Activated T-cell treated with anti-CD3 and anti-CD28 coated beads, Interleukin-2, amount 50 U/mL, for 4 hours (primary cell): ENCODE measurements around the gene NPHP3. TPM values are rescaled to one million over a fixed set of nuclear protein-coding genes. Genes with fewer than 3 reads are reported as not detected.

Experiments
- ATAC-seq, 2 donors: fragments of 200-7000 bp; cut with Tn5 transposase; one replicate each; pipeline ENCODE4 v1.10.0; 2021
- DNase-seq: peaks from one replicate; pipeline ENCODE4 v3.0.0-alpha.2; 2020
- H3K27me3 Mint-ChIP-seq: one replicate; pipeline ENCODE4 v1.8.0; 2021; ENCODE audit warnings: low read depth, mixed read lengths
- H3K36me3 Mint-ChIP-seq: one replicate; pipeline ENCODE4 v1.8.0; 2022; ENCODE audit warnings: mixed read lengths; ENCODE audit not compliant: insufficient read depth
- H3K4me1 Mint-ChIP-seq: one replicate; pipeline ENCODE4 v1.8.0; 2021; ENCODE audit warnings: low read depth, mixed read lengths
- H3K4me3 Mint-ChIP-seq: one replicate; pipeline ENCODE4 v1.8.0; 2021; ENCODE audit warnings: mild to moderate bottlenecking, moderate library complexity, mixed read lengths
- H3K9me3 Mint-ChIP-seq: one replicate; pipeline ENCODE4 v1.8.0; 2021; ENCODE audit warnings: mixed read lengths
- total RNA-seq, 3 donors: library from RNA; stranded (reverse); gene quantifications; one replicate each; pipeline ENCODE4 v1.2.1, GENCODE V29; 2021

Gene NPHP3
- total RNA-seq, 3 donors from 2014 or later = 4.2 to 8.2 (median 6.7) TPM

GRCh38 chr3:132716372-132716771 is 5.8 kb downstream of the NPHP3 start:
- no peaks in the 10 kb centered on the region for H3K9me3 Mint-ChIP-seq
- H3K36me3 Mint-ChIP-seq = peaks cover 11% of the 10 kb centered on the region
- no peak overlapping the region for H3K4me3 Mint-ChIP-seq
- DNase-seq (no peak), ATAC-seq (no peak)
- peaks cover 29% of the 10 kb centered on the region for H3K4me1 Mint-ChIP-seq
- H3K27me3 Mint-ChIP-seq = no peaks in the 10 kb centered on the region

DNA sequence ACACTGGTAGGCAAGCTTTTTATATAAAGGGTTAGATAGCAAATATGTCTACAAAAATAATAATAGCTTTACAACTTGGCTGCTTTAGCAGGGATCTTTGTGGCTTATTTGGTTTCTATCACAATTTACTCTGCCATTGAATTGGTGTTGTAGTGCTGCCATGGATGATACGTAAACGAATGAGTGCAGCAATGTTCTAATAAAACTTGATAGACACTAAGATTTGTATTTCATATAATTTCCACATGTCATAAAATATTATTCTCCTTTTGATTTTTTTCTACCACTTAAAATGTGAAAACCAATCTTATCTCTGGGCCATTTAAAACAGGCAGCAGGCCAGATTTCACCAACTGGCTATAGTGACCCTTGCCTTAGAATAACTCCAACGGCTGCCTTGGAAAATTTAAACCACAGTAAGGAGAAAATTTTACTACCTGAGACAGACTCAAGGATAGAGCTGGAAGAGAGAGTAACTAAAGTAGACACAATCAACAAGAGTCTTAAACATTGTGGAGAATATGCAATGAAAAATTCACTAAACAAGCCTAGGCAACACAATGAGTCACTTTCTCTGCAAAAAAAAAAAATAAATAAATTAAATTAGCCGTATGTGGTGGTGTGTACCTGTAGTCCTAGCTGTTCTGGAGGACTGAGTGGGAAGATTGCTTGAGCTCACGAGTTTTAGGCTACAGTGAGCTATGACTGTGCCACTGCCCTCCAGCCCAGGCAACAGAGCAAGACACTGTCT is 8.1 kb downstream of the NPHP3 start:
- Mint-ChIP-seq H3K36me3 (peaks cover 20% of the 10 kb centered on the region), H3K4me1 (peaks cover 14% of the 10 kb centered on the region), H3K4me3 (no peak overlapping the region), H3K27me3 (no peaks in the 10 kb centered on the region), H3K9me3 (no peaks in the 10 kb centered on the region)
- ATAC-seq = no peak
- DNase-seq = no peak

DNA sequence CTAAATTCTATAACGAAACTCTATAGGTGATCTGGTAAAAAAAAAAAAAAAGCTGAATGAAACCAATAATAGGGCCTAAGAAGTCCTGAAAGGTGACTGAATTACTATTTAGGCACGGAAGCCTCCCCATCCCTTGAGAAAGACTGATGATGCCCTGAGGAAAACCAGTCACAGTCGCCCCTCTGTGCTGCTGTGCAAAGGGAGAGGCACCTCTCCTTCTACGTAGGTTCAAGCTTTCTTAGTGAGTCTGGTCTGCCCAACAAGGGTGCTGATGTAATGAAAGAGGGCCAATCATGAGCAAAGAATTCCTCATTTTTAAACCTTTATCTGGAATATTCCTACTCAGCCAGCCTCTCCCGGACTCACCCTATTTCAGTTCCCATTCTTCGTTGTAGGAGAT is 11.9 kb downstream of the NPHP3 start:
- Mint-ChIP-seq H3K4me1 (no peaks in the 10 kb centered on the region), H3K36me3 (peaks cover 34% of the 10 kb centered on the region)
- ATAC-seq = no peak

GRCh38 chr3:132709761-132710160 is 12.4 kb downstream of the NPHP3 start:
- no peak overlapping the region for H3K4me3 Mint-ChIP-seq
- H3K36me3 Mint-ChIP-seq = peaks cover 36% of the 10 kb centered on the region
- no peaks in the 10 kb centered on the region for H3K27me3 Mint-ChIP-seq
- H3K9me3 Mint-ChIP-seq = no peaks in the 10 kb centered on the region
- no peak for ATAC-seq
- DNase-seq = no peak
- H3K4me1 Mint-ChIP-seq = no peaks in the 10 kb centered on the region

More for the DNA sequence above, 11.9 kb downstream of the NPHP3 start:
- H3K4me3 Mint-ChIP-seq = no peak overlapping the region
- H3K27me3 Mint-ChIP-seq = no peaks in the 10 kb centered on the region
- no peak for DNase-seq
- H3K9me3 Mint-ChIP-seq = no peaks in the 10 kb centered on the region

GRCh38 chr3:132703733-132704132 is 18.5 kb downstream of the NPHP3 start:
- ATAC-seq = no peak
- Mint-ChIP-seq H3K9me3 (no peaks in the 10 kb centered on the region), H3K4me1 (no peaks in the 10 kb centered on the region), H3K27me3 (no peaks in the 10 kb centered on the region), H3K4me3 (no peak overlapping the region), H3K36me3 (peaks cover 41% of the 10 kb centered on the region)
- DNase-seq = no peak

- H3K4me3 Mint-ChIP-seq = no peak overlapping the region
- no peak for ATAC-seq
- H3K27me3 Mint-ChIP-seq = no peaks in the 10 kb centered on the region
- H3K4me1 Mint-ChIP-seq = peaks cover 2% of the 10 kb centered on the region
- peaks cover 28% of the 10 kb centered on the region for H3K36me3 Mint-ChIP-seq
- DNase-seq = no peak
- H3K9me3 Mint-ChIP-seq = no peaks in the 10 kb centered on the region
Observed at GRCh38 chr3:132695422-132695821, 26.8 kb downstream of the NPHP3 start.

- H3K4me3 Mint-ChIP-seq = no peak overlapping the region
- peaks cover 2% of the 10 kb centered on the region for H3K4me1 Mint-ChIP-seq
- ATAC-seq = no peak
- peaks cover 30% of the 10 kb centered on the region for H3K36me3 Mint-ChIP-seq
- H3K9me3 Mint-ChIP-seq = no peaks in the 10 kb centered on the region
- H3K27me3 Mint-ChIP-seq = no peaks in the 10 kb centered on the region
- no peak for DNase-seq
Observed at GRCh38 chr3:132694991-132695390, 27.2 kb downstream of the NPHP3 start.

GRCh38 chr3:132690040-132690439 is 32.2 kb downstream of the NPHP3 start:
- H3K4me3 Mint-ChIP-seq = no peak overlapping the region
- H3K4me1 Mint-ChIP-seq = no peaks in the 10 kb centered on the region
- peaks cover 32% of the 10 kb centered on the region for H3K36me3 Mint-ChIP-seq
- no peak for ATAC-seq
- no peaks in the 10 kb centered on the region for H3K9me3 Mint-ChIP-seq
- H3K27me3 Mint-ChIP-seq = no peaks in the 10 kb centered on the region
- no peak for DNase-seq

DNA sequence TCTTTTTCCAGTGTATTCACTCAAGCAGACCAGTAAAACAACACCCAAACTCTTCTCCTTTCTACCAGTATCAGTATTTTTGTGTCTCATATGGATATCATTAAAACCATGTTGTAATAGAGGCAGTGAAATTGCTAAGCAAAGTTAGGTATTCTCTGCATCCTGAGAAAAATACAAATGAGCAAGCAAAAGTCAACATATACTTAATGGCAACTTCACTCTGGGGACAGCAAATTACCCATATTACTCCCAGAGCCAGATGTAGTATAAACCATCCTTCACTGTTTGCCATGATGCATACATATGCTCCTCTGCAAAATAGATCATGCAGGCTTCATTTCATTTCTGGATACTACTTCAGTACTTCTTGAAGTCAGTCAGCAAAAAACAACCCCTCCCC is 40.0 kb downstream of the NPHP3 start:
- Mint-ChIP-seq H3K36me3 (peaks cover 22% of the 10 kb centered on the region), H3K9me3 (no peaks in the 10 kb centered on the region), H3K27me3 (no peaks in the 10 kb centered on the region), H3K4me3 (no peak overlapping the region), H3K4me1 (no peaks in the 10 kb centered on the region)
- DNase-seq (no peak), ATAC-seq (no peak)

DNA sequence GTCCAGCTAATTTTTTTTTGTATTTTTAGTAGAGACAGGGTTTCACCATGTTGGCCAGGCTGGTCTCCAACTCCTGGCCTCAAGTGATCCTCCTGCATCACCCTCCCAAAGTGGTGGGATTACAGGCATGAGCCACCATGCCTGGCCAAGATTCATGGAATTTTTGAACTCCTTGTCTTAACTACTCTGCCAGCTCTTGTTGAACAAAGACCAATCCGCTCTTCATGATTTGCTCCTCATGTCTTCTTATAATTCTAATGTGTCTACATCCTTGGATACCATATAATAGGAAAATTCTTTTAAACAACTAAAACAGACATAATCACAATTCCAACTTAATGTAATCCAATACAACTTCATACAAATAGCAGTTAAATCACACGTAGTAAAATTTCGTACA is 40.8 kb downstream of the NPHP3 start:
- Mint-ChIP-seq H3K9me3 (no peaks in the 10 kb centered on the region), H3K4me3 (no peak overlapping the region), H3K36me3 (peaks cover 20% of the 10 kb centered on the region), H3K4me1 (no peaks in the 10 kb centered on the region), H3K27me3 (no peaks in the 10 kb centered on the region)
- no peak for ATAC-seq
- no peak for DNase-seq

DNA sequence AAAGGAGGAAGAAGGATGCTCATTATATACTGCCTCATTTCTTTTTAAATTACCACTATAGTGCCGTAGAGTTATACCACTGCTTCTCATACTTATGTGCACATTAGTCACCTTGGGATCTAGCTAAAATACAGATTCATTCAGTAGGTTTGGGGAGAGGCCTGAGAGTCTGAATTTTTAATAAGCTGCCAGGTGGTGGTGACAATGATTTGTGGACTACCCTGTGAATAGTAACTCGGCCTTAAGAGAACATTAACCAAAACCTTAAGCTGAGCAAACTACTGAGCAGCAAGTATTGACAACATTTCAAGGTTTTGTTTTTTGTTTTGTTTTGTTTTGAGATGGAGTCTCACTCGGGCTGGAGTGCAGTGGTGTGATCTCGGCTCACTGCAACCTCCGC is 42.3 kb downstream of the NPHP3 start:
- Mint-ChIP-seq H3K4me3 (no peak overlapping the region), H3K27me3 (no peaks in the 10 kb centered on the region), H3K4me1 (no peaks in the 10 kb centered on the region), H3K36me3 (peaks cover 23% of the 10 kb centered on the region), H3K9me3 (no peaks in the 10 kb centered on the region)
- ATAC-seq = no peak
- DNase-seq = no peak

DNA sequence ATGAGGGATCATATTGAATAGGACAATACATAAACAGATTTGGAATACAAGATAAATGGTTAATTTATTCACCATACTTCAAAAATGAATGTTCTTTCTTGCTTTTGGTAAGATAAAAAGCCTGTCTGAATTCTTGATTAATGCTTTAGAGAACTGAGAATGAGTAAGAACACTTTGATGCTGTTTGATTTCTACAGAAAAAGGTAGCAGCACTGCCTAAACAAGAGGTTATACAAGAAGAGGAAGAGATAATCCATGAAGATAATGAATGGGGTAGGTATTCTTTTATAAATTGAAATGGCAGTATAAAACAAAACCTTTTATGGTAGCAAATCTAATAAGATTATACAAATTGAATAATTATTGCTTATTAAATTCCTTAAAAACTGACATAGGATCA is 46.8 kb downstream of the NPHP3 start:
- no peaks in the 10 kb centered on the region for H3K4me1 Mint-ChIP-seq
- H3K4me3 Mint-ChIP-seq = no peak overlapping the region
- no peak for DNase-seq
- H3K36me3 Mint-ChIP-seq = peaks cover 27% of the 10 kb centered on the region
- H3K9me3 Mint-ChIP-seq = no peaks in the 10 kb centered on the region
- H3K27me3 Mint-ChIP-seq = no peaks in the 10 kb centered on the region
- peak in 1 of 2 donors; percentile 25 for ATAC-seq

DNA sequence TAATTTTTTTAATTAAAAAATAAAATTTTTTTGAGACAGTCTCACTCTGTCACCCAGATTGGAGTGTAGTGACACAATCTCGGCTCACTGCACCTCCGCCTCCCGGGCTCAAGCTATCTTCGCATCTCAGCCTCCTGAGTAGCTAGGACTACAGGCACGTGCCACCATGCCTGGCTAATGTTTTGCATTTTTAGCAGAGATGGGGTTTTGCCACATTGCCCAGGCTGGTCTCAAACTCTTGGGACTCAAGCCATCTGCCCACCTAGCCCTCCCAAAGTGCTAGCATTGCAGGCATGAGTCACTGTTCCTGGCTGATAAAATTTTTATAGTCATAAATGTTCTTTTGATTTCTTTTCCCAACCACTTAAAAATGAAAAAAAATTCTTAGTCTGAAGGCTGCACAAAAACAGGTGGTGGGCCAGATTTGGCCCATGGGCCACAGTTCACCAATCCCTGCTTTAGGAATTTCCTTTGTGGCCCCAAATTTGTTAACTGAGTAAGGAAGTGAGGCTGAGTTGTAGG is 52.9 kb downstream of the NPHP3 start:
- no peak for ATAC-seq

GRCh38 chr3:132665230-132665745 is 56.9 kb downstream of the NPHP3 start:
- DNase-seq (no peak), ATAC-seq (no peak)
- no peaks in the 10 kb centered on the region for H3K27me3 Mint-ChIP-seq
- H3K4me3 Mint-ChIP-seq = no peak overlapping the region
- no peaks in the 10 kb centered on the region for H3K9me3 Mint-ChIP-seq
- peaks cover 9% of the 10 kb centered on the region for H3K36me3 Mint-ChIP-seq
- H3K4me1 Mint-ChIP-seq = peaks cover 39% of the 10 kb centered on the region

More for the DNA sequence above, 52.9 kb downstream of the NPHP3 start:
- Mint-ChIP-seq H3K9me3 (no peaks in the 10 kb centered on the region), H3K4me1 (peaks cover 21% of the 10 kb centered on the region), H3K4me3 (no peak overlapping the region), H3K27me3 (no peaks in the 10 kb centered on the region), H3K36me3 (peaks cover 16% of the 10 kb centered on the region)
- DNase-seq = no peak

DNA sequence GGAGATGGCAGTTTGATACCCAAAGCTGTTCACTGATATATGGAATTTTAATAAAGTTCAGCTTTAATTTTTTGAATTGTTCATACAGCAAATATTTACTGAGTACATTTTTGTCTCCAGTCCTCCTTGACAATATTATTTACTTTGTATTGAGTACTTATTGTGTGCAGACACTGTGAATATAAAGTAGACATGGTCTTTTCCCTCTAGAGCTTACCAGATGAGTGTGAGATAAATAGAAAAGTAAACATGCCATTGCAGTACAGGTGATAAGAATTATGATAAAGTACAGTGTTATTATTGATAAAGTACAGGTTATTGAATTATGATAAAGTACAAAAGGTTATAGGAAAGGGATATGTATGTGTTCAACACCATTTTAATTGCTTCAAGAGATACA is 60.0 kb downstream of the NPHP3 start:
- Mint-ChIP-seq H3K4me1 (peaks cover 47% of the 10 kb centered on the region), H3K4me3 (peak overlapping the region; percentile 31), H3K9me3 (no peaks in the 10 kb centered on the region), H3K36me3 (peaks cover 9% of the 10 kb centered on the region), H3K27me3 (no peaks in the 10 kb centered on the region)
- DNase-seq (no peak), ATAC-seq (no peak)
